Subcutaneous preadipocyte (primary cell): ENCODE data around the gene FCER2. TPM values are rescaled to one million over a fixed set of nuclear protein-coding genes. Genes with fewer than 3 reads are reported as not detected.

ENCODE experiments used
- total RNA-seq: library from RNA; depleted of rRNA; stranded (reverse); fragments of >200 nt; gene quantifications from 2 replicates; pipeline ENCODE4 v1.2.3, GENCODE V29; 2012

Gene FCER2, protein sequence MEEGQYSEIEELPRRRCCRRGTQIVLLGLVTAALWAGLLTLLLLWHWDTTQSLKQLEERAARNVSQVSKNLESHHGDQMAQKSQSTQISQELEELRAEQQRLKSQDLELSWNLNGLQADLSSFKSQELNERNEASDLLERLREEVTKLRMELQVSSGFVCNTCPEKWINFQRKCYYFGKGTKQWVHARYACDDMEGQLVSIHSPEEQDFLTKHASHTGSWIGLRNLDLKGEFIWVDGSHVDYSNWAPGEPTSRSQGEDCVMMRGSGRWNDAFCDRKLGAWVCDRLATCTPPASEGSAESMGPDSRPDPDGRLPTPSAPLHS
- not detected in 2 replicates for total RNA-seq

GRCh38 chr19:7701654-7702457, at the start of gene FCER2:
TSS of gene FCER2 (minus strand) at chr19:7702131. CDS start at chr19:7699760, 2,371 bp downstream.

GRCh38 chr19:7746903-7747884, 45.3 kb upstream of the FCER2 start, which contains the start of gene CD209:
TSS of gene CD209 (minus strand) at chr19:7747534. CDS start at chr19:7747511, 23 bp downstream.

DNA sequence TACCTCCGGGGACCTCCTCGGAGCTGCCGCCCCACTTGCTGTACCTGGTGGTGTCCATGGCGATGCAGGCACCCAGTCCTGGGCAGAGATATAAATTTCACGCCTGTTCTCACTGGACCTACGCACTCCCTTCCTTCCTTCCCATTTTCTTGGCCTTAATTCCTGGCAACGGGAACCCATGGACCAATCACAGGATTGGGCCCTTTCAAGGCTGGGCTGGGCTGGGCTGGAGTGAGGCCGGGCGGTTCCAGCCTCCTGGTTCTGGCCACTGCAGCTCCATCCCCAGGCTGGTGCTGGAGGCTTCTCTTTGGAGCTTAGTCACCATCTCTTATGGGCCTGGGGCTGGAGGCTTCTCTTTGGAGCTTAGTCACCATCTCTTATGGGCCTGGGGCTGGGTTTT, 30.1 kb upstream of the FCER2 start, which contains the start of gene CLEC4G:
Gene CLEC4G, minus strand, starts transcription at position 66 of the 400 bp plus-strand sequence. Its CDS starts 8 bp downstream, at position 58.

DNA sequence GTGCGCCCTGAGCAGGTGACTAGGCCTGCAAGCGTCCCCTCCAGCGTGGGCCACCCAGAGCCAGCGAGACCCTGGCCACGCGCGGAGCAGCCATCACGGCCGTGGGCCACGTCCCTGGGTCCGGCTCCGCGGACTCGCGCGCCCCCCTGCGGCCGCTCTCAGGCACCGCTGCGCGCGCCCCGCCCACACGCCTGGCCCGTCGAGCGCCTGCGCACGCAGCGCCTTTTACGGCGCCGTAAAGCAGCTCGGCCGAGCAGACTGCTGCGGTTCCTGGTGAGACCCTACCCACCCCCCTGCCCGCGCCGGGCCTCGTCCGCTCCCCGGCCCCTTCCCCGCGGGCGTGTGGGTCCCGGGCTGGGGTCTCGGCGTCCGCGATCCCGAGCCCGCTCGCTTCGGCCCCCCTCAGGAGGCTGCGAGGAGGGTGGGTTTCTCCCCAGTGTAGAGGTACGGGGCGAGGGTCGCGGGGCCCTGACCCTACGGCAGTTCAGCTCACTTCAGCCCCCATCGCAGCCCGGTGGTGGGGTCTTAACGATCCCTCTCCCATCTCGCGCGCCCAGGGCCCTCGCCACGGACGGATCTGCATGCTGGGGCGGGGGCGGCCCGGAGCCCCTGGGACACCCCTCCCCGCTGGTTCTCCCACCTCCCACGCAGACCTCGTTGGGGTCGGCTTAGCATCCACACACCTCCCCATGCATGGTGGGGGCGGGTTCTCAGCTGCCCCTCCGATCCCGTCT, 21.2 kb downstream of the FCER2 start, which contains the start of gene TRAPPC5:
Gene TRAPPC5, plus strand, starts transcription at position 228 of the 734 bp plus-strand sequence. CDS start 1,421 bp downstream, outside the sequence.

DNA sequence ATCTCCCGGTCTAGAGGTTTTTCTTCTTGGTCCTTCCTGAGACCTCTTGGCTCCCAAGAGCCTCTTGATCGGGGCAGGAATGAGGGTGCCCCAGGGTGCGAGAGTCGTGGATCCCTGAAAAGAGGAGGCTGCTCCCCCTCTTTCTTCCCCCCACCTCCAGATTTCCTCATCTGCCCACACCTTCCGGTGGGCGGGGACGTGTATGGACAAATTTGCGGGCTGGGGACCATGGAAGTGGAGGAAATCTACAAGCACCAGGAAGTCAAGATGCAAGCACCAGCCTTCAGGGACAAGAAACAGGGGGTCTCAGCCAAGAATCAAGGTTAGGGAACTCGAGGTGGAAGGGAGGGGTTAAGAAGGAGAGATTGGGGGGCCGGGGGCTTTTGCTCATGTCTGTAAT, 25.1 kb downstream of the FCER2 start, which contains the start of gene MCEMP1:
Gene MCEMP1, plus strand, starts transcription at position 237 of the 400 bp plus-strand sequence. Its CDS starts 31 bp downstream, at position 268.

GRCh38 chr19:7668842-7669241, 33.1 kb downstream of the FCER2 start, which contains the start of gene RETN:
TSS of gene RETN (plus strand) at chr19:7669049. CDS start at chr19:7669327, 278 bp downstream.

Other genes with a start within 250 kb of the FCER2 start
- gene PEX11G, start 213.1 kb downstream of the FCER2 start, total RNA-seq = 2.5 and 5.5 TPM in 2 replicates
- 14.1 and 18.0 TPM in 2 replicates for gene ZNF358, start 186.0 kb downstream of the FCER2 start, total RNA-seq
- 7.8 and 8.8 TPM in 2 replicates for gene MCOLN1, start 179.5 kb downstream of the FCER2 start, total RNA-seq
- gene PNPLA6, start 166.4 kb downstream of the FCER2 start, total RNA-seq = 72.8 and 82.1 TPM in 2 replicates
- not detected in 2 replicates for gene CAMSAP3, start 106.3 kb downstream of the FCER2 start, total RNA-seq
- 43.7 and 48.3 TPM in 2 replicates for gene XAB2, start 72.6 kb downstream of the FCER2 start, total RNA-seq
- 9.4 and 9.6 TPM in 2 replicates for gene PET100, start 72.3 kb downstream of the FCER2 start, total RNA-seq
- not detected in 2 replicates for gene PCP2, start 68.4 kb downstream of the FCER2 start, total RNA-seq
- gene STXBP2, start 65.0 kb downstream of the FCER2 start, total RNA-seq = 1.1 and 5.3 TPM in 2 replicates
- gene RETN, start 33.1 kb downstream of the FCER2 start, total RNA-seq = not detected in 2 replicates
- not detected in 2 replicates for gene MCEMP1, start 25.0 kb downstream of the FCER2 start, total RNA-seq
- 16.6 and 24.3 TPM in 2 replicates for gene TRAPPC5, start 21.3 kb downstream of the FCER2 start, total RNA-seq
- gene CLEC4G, start 30.0 kb upstream of the FCER2 start, total RNA-seq = not detected in 2 replicates
- not detected in 2 replicates for gene CD209, start 45.4 kb upstream of the FCER2 start, total RNA-seq
- not detected in 2 replicates for gene CLEC4M, start 61.1 kb upstream of the FCER2 start, total RNA-seq
- gene EVI5L, start 128.1 kb upstream of the FCER2 start, total RNA-seq = 19.5 and 19.7 TPM in 2 replicates
- gene PRR36, start 172.3 kb upstream of the FCER2 start, total RNA-seq = not detected in 2 replicates
- gene LRRC8E, start 186.4 kb upstream of the FCER2 start, total RNA-seq = 5.1 and 6.2 TPM in 2 replicates
- gene MAP2K7, start 201.7 kb upstream of the FCER2 start, total RNA-seq = 8.5 and 14.1 TPM in 2 replicates
- 0.37 and 0.78 TPM in 2 replicates for gene TGFBR3L, start 212.7 kb upstream of the FCER2 start, total RNA-seq
- gene SNAPC2, start 218.2 kb upstream of the FCER2 start, total RNA-seq = 27.4 and 31.6 TPM in 2 replicates
- gene CTXN1, start 224.0 kb upstream of the FCER2 start, total RNA-seq = 0.73 and 0.78 TPM in 2 replicates
- 51.6 and 53.3 TPM in 2 replicates for gene TIMM44, start 241.5 kb upstream of the FCER2 start, total RNA-seq